ENCODE data around the gene METTL17. TPM values are rescaled to one million over a fixed set of nuclear protein-coding genes. Genes with fewer than 3 reads are reported as not detected.

The METTL17 gene
- total and polyA plus RNA-seq, 2 of the 8 experiments (the other 6 are each of a cell fraction or from before 2014, with no cell fraction given): 73.8 to 138 TPM

DNA sequence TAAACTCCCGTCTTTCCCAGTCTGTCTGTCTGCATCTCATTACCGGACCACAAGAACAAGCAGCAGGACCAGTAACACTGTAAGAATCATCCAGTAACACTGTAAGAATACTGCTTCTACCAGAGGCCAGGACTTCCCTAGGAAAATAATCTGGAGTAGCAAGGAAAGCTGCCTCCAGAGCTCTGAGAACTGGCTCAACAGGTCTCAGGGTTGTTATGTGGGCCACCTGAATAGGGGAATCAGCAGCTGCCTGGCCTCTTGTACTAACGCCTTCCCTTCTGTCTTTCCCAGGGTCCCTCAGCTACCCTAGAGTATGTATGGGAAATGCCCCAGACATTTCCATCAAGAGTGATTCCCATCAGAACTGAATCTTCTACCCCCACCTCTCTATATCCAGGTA lies 8.4 kb downstream of the METTL17 start (continued):
- TF ChIP-seq, protein P1, sequence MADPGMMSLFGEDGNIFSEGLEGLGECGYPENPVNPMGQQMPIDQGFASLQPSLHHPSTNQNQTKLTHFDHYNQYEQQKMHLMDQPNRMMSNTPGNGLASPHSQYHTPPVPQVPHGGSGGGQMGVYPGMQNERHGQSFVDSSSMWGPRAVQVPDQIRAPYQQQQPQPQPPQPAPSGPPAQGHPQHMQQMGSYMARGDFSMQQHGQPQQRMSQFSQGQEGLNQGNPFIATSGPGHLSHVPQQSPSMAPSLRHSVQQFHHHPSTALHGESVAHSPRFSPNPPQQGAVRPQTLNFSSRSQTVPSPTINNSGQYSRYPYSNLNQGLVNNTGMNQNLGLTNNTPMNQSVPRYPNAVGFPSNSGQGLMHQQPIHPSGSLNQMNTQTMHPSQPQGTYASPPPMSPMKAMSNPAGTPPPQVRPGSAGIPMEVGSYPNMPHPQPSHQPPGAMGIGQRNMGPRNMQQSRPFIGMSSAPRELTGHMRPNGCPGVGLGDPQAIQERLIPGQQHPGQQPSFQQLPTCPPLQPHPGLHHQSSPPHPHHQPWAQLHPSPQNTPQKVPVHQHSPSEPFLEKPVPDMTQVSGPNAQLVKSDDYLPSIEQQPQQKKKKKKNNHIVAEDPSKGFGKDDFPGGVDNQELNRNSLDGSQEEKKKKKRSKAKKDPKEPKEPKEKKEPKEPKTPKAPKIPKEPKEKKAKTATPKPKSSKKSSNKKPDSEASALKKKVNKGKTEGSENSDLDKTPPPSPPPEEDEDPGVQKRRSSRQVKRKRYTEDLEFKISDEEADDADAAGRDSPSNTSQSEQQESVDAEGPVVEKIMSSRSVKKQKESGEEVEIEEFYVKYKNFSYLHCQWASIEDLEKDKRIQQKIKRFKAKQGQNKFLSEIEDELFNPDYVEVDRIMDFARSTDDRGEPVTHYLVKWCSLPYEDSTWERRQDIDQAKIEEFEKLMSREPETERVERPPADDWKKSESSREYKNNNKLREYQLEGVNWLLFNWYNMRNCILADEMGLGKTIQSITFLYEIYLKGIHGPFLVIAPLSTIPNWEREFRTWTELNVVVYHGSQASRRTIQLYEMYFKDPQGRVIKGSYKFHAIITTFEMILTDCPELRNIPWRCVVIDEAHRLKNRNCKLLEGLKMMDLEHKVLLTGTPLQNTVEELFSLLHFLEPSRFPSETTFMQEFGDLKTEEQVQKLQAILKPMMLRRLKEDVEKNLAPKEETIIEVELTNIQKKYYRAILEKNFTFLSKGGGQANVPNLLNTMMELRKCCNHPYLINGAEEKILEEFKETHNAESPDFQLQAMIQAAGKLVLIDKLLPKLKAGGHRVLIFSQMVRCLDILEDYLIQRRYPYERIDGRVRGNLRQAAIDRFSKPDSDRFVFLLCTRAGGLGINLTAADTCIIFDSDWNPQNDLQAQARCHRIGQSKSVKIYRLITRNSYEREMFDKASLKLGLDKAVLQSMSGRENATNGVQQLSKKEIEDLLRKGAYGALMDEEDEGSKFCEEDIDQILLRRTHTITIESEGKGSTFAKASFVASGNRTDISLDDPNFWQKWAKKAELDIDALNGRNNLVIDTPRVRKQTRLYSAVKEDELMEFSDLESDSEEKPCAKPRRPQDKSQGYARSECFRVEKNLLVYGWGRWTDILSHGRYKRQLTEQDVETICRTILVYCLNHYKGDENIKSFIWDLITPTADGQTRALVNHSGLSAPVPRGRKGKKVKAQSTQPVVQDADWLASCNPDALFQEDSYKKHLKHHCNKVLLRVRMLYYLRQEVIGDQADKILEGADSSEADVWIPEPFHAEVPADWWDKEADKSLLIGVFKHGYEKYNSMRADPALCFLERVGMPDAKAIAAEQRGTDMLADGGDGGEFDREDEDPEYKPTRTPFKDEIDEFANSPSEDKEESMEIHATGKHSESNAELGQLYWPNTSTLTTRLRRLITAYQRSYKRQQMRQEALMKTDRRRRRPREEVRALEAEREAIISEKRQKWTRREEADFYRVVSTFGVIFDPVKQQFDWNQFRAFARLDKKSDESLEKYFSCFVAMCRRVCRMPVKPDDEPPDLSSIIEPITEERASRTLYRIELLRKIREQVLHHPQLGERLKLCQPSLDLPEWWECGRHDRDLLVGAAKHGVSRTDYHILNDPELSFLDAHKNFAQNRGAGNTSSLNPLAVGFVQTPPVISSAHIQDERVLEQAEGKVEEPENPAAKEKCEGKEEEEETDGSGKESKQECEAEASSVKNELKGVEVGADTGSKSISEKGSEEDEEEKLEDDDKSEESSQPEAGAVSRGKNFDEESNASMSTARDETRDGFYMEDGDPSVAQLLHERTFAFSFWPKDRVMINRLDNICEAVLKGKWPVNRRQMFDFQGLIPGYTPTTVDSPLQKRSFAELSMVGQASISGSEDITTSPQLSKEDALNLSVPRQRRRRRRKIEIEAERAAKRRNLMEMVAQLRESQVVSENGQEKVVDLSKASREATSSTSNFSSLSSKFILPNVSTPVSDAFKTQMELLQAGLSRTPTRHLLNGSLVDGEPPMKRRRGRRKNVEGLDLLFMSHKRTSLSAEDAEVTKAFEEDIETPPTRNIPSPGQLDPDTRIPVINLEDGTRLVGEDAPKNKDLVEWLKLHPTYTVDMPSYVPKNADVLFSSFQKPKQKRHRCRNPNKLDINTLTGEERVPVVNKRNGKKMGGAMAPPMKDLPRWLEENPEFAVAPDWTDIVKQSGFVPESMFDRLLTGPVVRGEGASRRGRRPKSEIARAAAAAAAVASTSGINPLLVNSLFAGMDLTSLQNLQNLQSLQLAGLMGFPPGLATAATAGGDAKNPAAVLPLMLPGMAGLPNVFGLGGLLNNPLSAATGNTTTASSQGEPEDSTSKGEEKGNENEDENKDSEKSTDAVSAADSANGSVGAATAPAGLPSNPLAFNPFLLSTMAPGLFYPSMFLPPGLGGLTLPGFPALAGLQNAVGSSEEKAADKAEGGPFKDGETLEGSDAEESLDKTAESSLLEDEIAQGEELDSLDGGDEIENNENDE (IDR thresholded peaks at IDR 0.05; ENCODE audit: insufficient replicate concordance, low read length): no peak
- no peak for TF ChIP-seq ASH2L (IDR thresholded peaks at IDR 0.05; ENCODE audit: low read length)
